Keratinocyte (primary cell): ENCODE measurements around the gene HELZ.

ENCODE experiments used
- EZH2 ChIP-seq: IDR thresholded peaks from one replicate; pipeline ENCODE4 v1.6.1; 2012; ENCODE audit warnings: inconsistent platforms, mild to moderate bottlenecking, low read length, moderate library complexity
- TF ChIP-seq, protein P1 (sequence below), 3 experiments: IDR thresholded peaks in 1 of 3; conservative IDR thresholded peaks in 1 of 3; optimal IDR thresholded peaks in 1 of 3; 2 replicates in 2 of 3; 3 replicates in 1 of 3; pipeline versions ENCODE3 to v1.5.1; 2011; ENCODE audit warnings: low read length in 3 of 3, mild to moderate bottlenecking in 3 of 3, moderate library complexity in 2 of 3, control low read depth in 1 of 3, inconsistent platforms in 1 of 3; ENCODE audit not compliant: insufficient read depth in 2 of 3; ENCODE audit errors: extremely low read depth in 1 of 3

DNA sequence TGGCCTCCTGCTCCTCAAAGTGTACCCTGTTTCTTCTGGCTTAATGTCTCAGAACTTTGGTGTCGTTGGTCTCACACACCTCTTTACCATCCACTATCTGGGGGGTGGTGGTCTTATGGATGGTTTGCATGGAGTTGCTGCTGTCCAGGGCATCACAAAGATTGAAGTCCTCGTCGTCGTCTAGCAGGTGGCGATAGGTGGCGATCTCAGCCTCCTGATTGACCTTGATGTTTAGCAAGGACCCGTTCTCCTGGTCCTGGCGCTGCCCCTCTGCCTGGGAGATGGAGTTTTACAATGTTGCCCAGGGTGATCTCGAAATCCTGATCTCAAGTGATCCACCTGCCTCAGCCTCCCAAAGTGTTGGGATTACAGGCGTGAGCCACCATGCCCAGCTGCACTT, 31.1 kb upstream of the HELZ start:
- TF ChIP-seq, protein P1, sequence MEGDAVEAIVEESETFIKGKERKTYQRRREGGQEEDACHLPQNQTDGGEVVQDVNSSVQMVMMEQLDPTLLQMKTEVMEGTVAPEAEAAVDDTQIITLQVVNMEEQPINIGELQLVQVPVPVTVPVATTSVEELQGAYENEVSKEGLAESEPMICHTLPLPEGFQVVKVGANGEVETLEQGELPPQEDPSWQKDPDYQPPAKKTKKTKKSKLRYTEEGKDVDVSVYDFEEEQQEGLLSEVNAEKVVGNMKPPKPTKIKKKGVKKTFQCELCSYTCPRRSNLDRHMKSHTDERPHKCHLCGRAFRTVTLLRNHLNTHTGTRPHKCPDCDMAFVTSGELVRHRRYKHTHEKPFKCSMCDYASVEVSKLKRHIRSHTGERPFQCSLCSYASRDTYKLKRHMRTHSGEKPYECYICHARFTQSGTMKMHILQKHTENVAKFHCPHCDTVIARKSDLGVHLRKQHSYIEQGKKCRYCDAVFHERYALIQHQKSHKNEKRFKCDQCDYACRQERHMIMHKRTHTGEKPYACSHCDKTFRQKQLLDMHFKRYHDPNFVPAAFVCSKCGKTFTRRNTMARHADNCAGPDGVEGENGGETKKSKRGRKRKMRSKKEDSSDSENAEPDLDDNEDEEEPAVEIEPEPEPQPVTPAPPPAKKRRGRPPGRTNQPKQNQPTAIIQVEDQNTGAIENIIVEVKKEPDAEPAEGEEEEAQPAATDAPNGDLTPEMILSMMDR (optimal IDR thresholded peaks at IDR 0.05 in 1 of 3, IDR thresholded peaks at IDR 0.05 in 1 of 3, conservative IDR thresholded peaks at IDR 0.05 in 1 of 3; ENCODE audit: extremely low read depth in 1 of 3, insufficient read depth in 2 of 3, low read length in 3 of 3), result peak in 1 of 3 experiments; percentile 62
- no peak for TF ChIP-seq EZH2
